ENCODE data around the gene ARPC1A. TPM values are rescaled to one million over a fixed set of nuclear protein-coding genes. Genes with fewer than 3 reads are reported as not detected.

Gene ARPC1A
- total and polyA plus RNA-seq, 2 of the 8 experiments (the other 6 are each of a cell fraction or from before 2014, with no cell fraction given): 123 to 155 TPM

- Histone ChIP-seq H3K4me2 (ENCODE audit: insufficient read depth in 1 of 2, low read depth in 2 of 2, low read length in 2 of 2) (no peak overlapping the region), H3K27ac (ENCODE audit: low read depth, low read length) (no peak overlapping the region), H4K91ac (replicated peaks; ENCODE audit: insufficient read length, low read length) (no peak overlapping the region), H3K4me1 (replicated peaks in 1 of 4; ENCODE audit: control insufficient read depth in 3 of 4, insufficient read depth in 4 of 4, low read length in 3 of 4) (peaks cover 0 to 9% (median 5%) of the 10 kb centered on the region in 4 experiments; a peak in 6 of 7 replicates), H2BK20ac (ENCODE audit: low read length) (no peak overlapping the region), H3K4me3 (ENCODE audit: extremely low read depth in 1 of 4, insufficient read depth in 2 of 4, low read depth in 3 of 4, low read length in 4 of 4) (no peak overlapping the region), H4K20me1 (replicated peaks in 1 of 2; ENCODE audit: control insufficient read depth in 1 of 2, insufficient read depth in 2 of 2, low read length in 2 of 2) (peaks cover 0 to 2% of the 10 kb centered on the region in 2 experiments), H3K18ac (ENCODE audit: extremely low read depth, low read length) (no peak overlapping the region), H3K27me3 (replicated peaks in 1 of 4; ENCODE audit: control insufficient read depth in 3 of 4, extremely low read depth in 1 of 4, insufficient read depth in 3 of 4, low read length in 3 of 4) (no peaks in the 10 kb centered on the region), H3K79me2 (ENCODE audit: control insufficient read depth in 1 of 2, insufficient read depth in 2 of 2, low read length in 2 of 2) (no peaks in the 10 kb centered on the region), H3K4ac (replicated peaks; ENCODE audit: insufficient read length, low read depth, low read length) (no peak overlapping the region), H3K23me2 (ENCODE audit: low read depth, low read length) (0 out of 2 replicates have a peak, but pooled peaks cover 6% of the 10 kb centered on the region), H2BK12ac (ENCODE audit: low read depth, low read length) (no peak overlapping the region), H2AFZ (ENCODE audit: low read length) (no peak overlapping the region), H3K56ac (replicated peaks; ENCODE audit: insufficient read length, low read depth, low read length) (no peak overlapping the region), H2BK120ac (replicated peaks; ENCODE audit: low read depth, low read length) (no peak overlapping the region), H3K9me3 (ENCODE audit: insufficient read depth in 2 of 2, low read depth in 1 of 2, low read length in 1 of 2) (no peaks in the 10 kb centered on the region), H3K9ac (replicated peaks in 1 of 4; ENCODE audit: extremely low read depth in 1 of 4, low read depth in 3 of 4, low read length in 3 of 4) (no peak overlapping the region), H3K79me1 (ENCODE audit: low read depth, low read length) (no peaks in the 10 kb centered on the region), H3K14ac (ENCODE audit: insufficient read length) (no peak overlapping the region), H3K23ac (ENCODE audit: insufficient read length) (no peak overlapping the region), H2BK15ac (ENCODE audit: low read length) (no peak overlapping the region), H3K36me3 (ENCODE audit: control insufficient read depth in 2 of 4, insufficient read depth in 4 of 4, low read length in 3 of 4) (peaks cover 0 to 2% (median 1%) of the 10 kb centered on the region in 4 experiments; a peak in 4 of 8 replicates), H4K5ac (ENCODE audit: insufficient read length, low read depth, low read length) (no peak overlapping the region), H2AK5ac (ENCODE audit: low read depth, low read length) (no peak overlapping the region), H4K8ac (ENCODE audit: extremely low read depth, insufficient read depth, low read length) (no peak overlapping the region), H2BK5ac (ENCODE audit: low read depth, low read length) (no peak overlapping the region; the same call in 1 of the 2 replicates)
- POLR2A ChIA-PET (ENCODE audit: partially characterized antibody): interaction anchor here (0.6 to 4.1 kb wide), 5 partner anchors 10 to 279 kb away, joined by 3 to 18 read pairs (median 3); partner anchors contain the start of genes BUD31 and PDAP1
- FAIRE-seq (no peak), DNase-seq (ENCODE audit: low read depth in 1 of 2, low spot score in 2 of 2) (no peak)
- CTCF ChIA-PET (ENCODE audit: partially characterized antibody): interaction anchor here (0.6 to 1.2 kb wide), 4 partner anchors 10 to 542 kb away, joined by 3 to 4 read pairs (median 3); no protein-coding TSS in a partner anchor
- WGBS, 2 experiments (ENCODE audit: extremely low coverage in 1 of 2, insufficient coverage in 1 of 2, insufficient read length in 1 of 2, insufficient replicate concordance in 2 of 2, low coverage in 1 of 2, low lambda C conversion rate in 2 of 2, missing lambda C conversion rate in 1 of 2): 83% methylated on average over 8 of the region's 9 CpGs; no CpG with 5 or more reads in 1 of the 2 experiments
- no peak for TF ChIP-seq BACH1 (IDR thresholded peaks at IDR 0.05; ENCODE audit: low read length)
- no peak for TF ChIP-seq RNF2 (IDR thresholded peaks at IDR 0.05; ENCODE audit: borderline replicate concordance, low read depth, low read length, missing control alignments, poor library complexity, severe bottlenecking)
- no peak for TF ChIP-seq SP2 (IDR thresholded peaks at IDR 0.05; ENCODE audit: low read length)
- TF ChIP-seq POU5F1 (IDR thresholded peaks at IDR 0.05; ENCODE audit: low read depth, low read length): no peak
- no peak for TF ChIP-seq CHD2 (IDR thresholded peaks at IDR 0.05; ENCODE audit: low read length)
- no peak for TF ChIP-seq NRF1 (IDR thresholded peaks at IDR 0.05; ENCODE audit: low read depth, low read length)
- TF ChIP-seq SP1 (IDR thresholded peaks at IDR 0.05; ENCODE audit: low read depth, low read length): no peak
- no peak for TF ChIP-seq ATF2 (IDR thresholded peaks at IDR 0.05; ENCODE audit: low read length)
- no peak for TF ChIP-seq KDM1A (IDR thresholded peaks at IDR 0.05; ENCODE audit: borderline replicate concordance, low read length)
- TF ChIP-seq SIX5 (IDR thresholded peaks at IDR 0.05; ENCODE audit: low read depth, low read length): no peak
- no peak for TF ChIP-seq RFX5 (IDR thresholded peaks at IDR 0.05; ENCODE audit: borderline replicate concordance, low read depth, low read length)
- no peak for TF ChIP-seq FOSL1 (IDR thresholded peaks at IDR 0.05; ENCODE audit: insufficient read depth, low read depth, low read length)
Measured at GRCh38 chr7:99369767-99370391, 44.2 kb downstream of the ARPC1A start.
